Cardiac muscle cell (in vitro differentiated cells and primary cell): ENCODE results near the gene EPB41L1. TPM values are rescaled to one million over a fixed set of nuclear protein-coding genes. Genes with fewer than 3 reads are reported as not detected.
"Not testable (repeated sequence)": the region's sequence is repeated elsewhere in the genome, so short reads cannot be mapped to it uniquely, and the experiment has no call there.

Experiments used
- DNase-seq, 2 donors: peaks; one replicate each; pipeline versions ENCODE4 v3.0.0 to v3.0.0-alpha.2; 2010 to 2017; ENCODE audit warnings: low read depth in 1 of 2, low spot score in 1 of 2
- H3K27ac ChIP-seq: fragments of 200-600 bp; sonication (generic); 2 replicates; pipeline ENCODE4 v1.5.1; 2016
- H3K27me3 ChIP-seq: fragments of 200-600 bp; sonication (generic); 2 replicates; pipeline ENCODE4 v1.6.0; 2016; ENCODE audit warnings: control low read depth
- H3K36me3 ChIP-seq: fragments of 200-600 bp; sonication (generic); 2 replicates; pipeline ENCODE4 v1.5.1; 2016; ENCODE audit warnings: control low read depth
- H3K4me1 ChIP-seq: fragments of 200-600 bp; sonication (generic); 2 replicates; pipeline ENCODE4 v1.8.1; 2017; ENCODE audit warnings: low read depth, mild to moderate bottlenecking, mixed run types
- H3K4me3 ChIP-seq: fragments of 200-600 bp; sonication (generic); 2 replicates; pipeline ENCODE4 v1.5.1; 2016; ENCODE audit warnings: mild to moderate bottlenecking
- H3K9me3 ChIP-seq: fragments of 200-600 bp; sonication (generic); 2 replicates; pipeline ENCODE4 v1.5.1; 2017; ENCODE audit warnings: low read depth, mild to moderate bottlenecking, control low read depth
- CTCF ChIP-seq: IDR thresholded peaks from 2 replicates; pipeline ENCODE4 v1.5.1; 2012; ENCODE audit warnings: low read depth, mild to moderate bottlenecking, low read length
- polyA plus RNA-seq: library from polyadenylated mRNA; unstranded; fragments of >200 nt; fragmentation: Nextera tagmentation; extraction: Ambion mirVana; gene quantifications from 2 replicates; pipeline ENCODE4 v1.2.1, GENCODE V29; 2016
- total RNA-seq: library from RNA; depleted of rRNA; stranded (reverse); fragments of >200 nt; gene quantifications from 2 replicates; pipeline ENCODE4 v1.2.3, GENCODE V29; 2016

Gene EPB41L1
- total and polyA plus RNA-seq, 2 experiments from 2014 or later: 34.3 to 83.5 TPM

- H3K27me3 ChIP-seq: no peaks in the 10 kb centered on the region
- DNase-seq: no peak
- no peaks in the 10 kb centered on the region for H3K36me3 ChIP-seq
- no peak overlapping the region for H3K4me3 ChIP-seq
- no peaks in the 10 kb centered on the region for H3K9me3 ChIP-seq
- TF ChIP-seq CTCF: no peak
- no peak overlapping the region for H3K27ac ChIP-seq
- H3K4me1 ChIP-seq: no peaks in the 10 kb centered on the region
Observed at GRCh38 chr20:36132802-36133211, 21.7 kb upstream of the EPB41L1 start.

DNA sequence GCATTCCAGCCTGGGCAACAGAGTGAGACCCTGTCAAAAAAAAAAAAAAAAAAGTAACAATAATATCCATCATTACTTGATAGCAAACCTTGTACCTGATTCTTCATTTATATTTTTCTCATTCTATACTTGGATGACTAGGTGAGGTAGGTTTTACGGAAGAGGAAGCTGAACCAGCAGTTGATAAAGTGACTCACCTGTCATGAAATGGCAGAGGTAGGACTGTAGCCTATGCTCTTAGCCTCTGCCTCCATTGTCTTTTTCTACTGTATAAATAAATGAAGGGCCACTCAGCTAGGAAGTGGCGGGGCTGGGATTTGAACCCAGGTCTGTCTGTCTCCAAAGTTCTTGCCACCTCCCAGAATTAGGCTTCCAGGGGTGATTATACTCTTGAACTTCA is 20.7 kb upstream of the EPB41L1 start:
- H3K9me3 ChIP-seq: no peaks in the 10 kb centered on the region
- H3K27ac ChIP-seq: no peak overlapping the region
- H3K4me3 ChIP-seq: no peak overlapping the region
- no peaks in the 10 kb centered on the region for H3K27me3 ChIP-seq
- no peak for TF ChIP-seq CTCF
- no peak for DNase-seq
- peaks cover 1% of the 10 kb centered on the region for H3K4me1 ChIP-seq
- no peaks in the 10 kb centered on the region for H3K36me3 ChIP-seq

DNA sequence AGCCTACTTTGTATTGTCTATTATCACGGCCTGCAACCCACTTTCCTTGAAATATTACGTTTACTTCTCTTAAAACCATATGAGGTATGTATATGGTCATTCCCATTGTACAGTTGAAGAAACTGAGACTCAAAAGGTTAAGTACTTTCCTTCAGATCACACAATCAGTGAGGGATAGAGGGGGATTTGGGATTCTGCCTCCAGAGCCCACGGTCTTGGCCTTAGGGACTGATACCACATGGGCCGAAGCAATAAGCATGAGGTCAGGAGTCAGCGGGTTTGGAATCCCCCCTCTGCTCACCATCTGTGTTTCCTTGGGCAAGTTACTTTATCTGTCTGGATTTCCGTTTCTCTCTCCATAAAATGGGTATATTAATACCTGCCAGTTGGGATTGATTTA is 19.4 kb upstream of the EPB41L1 start:
- Histone ChIP-seq H3K4me1 (peaks cover 4% of the 10 kb centered on the region), H3K4me3 (no peak overlapping the region), H3K9me3 (no peaks in the 10 kb centered on the region), H3K27me3 (no peaks in the 10 kb centered on the region), H3K27ac (no peak overlapping the region), H3K36me3 (no peaks in the 10 kb centered on the region)
- no peak for TF ChIP-seq CTCF
- DNase-seq: no peak

DNA sequence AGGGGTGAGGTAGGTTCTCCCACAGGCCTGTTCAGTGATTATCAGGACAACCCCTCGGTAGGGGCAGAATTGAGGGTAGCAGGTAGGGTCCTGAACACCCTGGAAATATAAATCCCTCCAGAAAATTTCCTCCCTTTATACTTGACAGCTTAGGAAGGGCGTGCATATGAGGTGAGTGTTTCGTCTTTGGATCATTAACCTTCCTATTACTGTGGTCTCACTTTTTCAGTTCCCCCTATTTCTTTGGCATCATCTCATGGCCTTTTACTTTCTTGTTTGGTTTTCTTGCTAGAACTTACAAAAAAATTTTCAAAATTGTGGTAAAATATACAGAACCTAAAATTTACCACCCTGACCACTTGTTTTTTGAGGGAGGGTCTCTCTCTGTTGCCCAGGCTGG is 18.7 kb upstream of the EPB41L1 start:
- Histone ChIP-seq H3K4me1 (peaks cover 4% of the 10 kb centered on the region), H3K4me3 (no peak overlapping the region), H3K27me3 (no peaks in the 10 kb centered on the region), H3K27ac (no peak overlapping the region), H3K36me3 (no peaks in the 10 kb centered on the region), H3K9me3 (no peaks in the 10 kb centered on the region)
- TF ChIP-seq CTCF: no peak
- DNase-seq: no peak

DNA sequence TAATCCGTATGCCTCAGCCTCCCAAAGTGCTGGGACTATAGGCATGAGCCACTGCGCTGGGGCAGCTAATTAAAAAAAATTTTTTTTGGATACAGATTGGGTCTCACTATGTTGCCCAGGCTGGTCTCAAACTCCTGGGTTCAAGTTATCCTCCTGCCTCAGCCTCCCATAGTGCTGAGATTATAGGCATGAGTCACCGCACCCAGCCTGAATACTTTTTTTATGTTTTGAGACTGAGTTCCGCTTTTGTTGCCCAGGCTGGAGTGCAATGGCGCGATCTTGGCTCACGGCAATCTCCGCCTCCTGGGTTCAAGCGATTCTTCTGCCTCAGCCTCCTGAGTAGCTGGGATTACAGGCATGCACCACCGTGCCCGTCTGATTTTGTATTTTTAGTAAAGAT is 17.2 kb upstream of the EPB41L1 start:
- H3K4me3 ChIP-seq, H3K36me3 ChIP-seq, H3K4me1 ChIP-seq, DNase-seq, H3K9me3 ChIP-seq, H3K27me3 ChIP-seq, H3K27ac ChIP-seq: not testable (repeated sequence)

DNA sequence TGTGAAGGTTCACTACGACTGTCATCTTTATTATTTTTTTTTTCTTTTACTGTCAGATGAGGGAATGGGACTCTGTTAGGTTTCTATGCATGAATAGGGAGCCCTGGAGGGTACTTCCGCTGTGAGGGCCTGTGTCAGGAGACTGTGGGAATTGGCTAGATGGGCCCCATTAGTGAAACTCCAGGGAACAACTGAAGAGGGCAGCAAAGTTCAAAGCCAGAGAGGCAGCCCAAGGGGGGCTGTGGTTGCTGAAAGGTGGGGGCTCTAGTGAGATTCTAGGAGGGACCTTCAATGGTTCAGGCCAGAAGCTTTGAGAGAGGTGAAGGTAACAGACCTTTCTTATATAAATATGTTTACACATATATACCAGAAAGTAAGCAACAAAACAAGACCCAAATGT is 13.2 kb upstream of the EPB41L1 start:
- Histone ChIP-seq H3K36me3 (no peaks in the 10 kb centered on the region), H3K4me3 (no peak overlapping the region), H3K4me1 (peaks cover 22% of the 10 kb centered on the region), H3K27me3 (no peaks in the 10 kb centered on the region), H3K27ac (peak overlapping the region; percentile 30), H3K9me3 (no peaks in the 10 kb centered on the region)
- TF ChIP-seq CTCF: no peak
- DNase-seq: no peak
